Tibial artery (tissue), 4 donors: Measurements from ENCODE around the gene PARD3B.
A peak's percentile ranks its signal among the peaks of the same experiment; 100 is the strongest.

ENCODE experiments used
- DNase-seq, 2 donors: peaks; one replicate each; pipeline ENCODE4 v3.0.0-alpha.2; 2019
- H3K27ac ChIP-seq, 2 donors: fragments of 200-600 bp; sonication (generic) in 1 of 2; 1 replicate in 1 of 2; 2 replicates in 1 of 2; pipeline ENCODE4 v1.5.1; 2018 to 2019; ENCODE audit warnings: mild to moderate bottlenecking in 1 of 2
- H3K27me3 ChIP-seq, 2 donors: fragments of 200-600 bp; sonication (generic) in 1 of 2; one replicate each; pipeline versions ENCODE4 v1.5.1 to v1.6.0; 2016 to 2019
- H3K36me3 ChIP-seq, 3 donors: fragments of 200-600 bp; sonication (generic) in 2 of 3; one replicate each; pipeline ENCODE4 v1.5.1; 2016 to 2019; ENCODE audit warnings: mild to moderate bottlenecking in 2 of 3
- H3K4me1 ChIP-seq, 4 donors: fragments of 200-600 bp; sonication (generic) in 2 of 4; 1 replicate in 3 of 4; 2 replicates in 1 of 4; pipeline ENCODE4 v1.5.1; 2016 to 2019
- H3K4me3 ChIP-seq, 2 donors: fragments of 200-600 bp; sonication (generic) in 1 of 2; 1 replicate in 1 of 2; 2 replicates in 1 of 2; pipeline ENCODE4 v1.5.1; 2018 to 2019; ENCODE audit warnings: mild to moderate bottlenecking in 2 of 2
- H3K9me3 ChIP-seq, 3 donors: fragments of 200-600 bp; sonication (generic) in 1 of 3; one replicate each; pipeline ENCODE4 v1.5.1; 2016 to 2019
- intact Hi-C: fragments of 100-400 bp; cut with DNase I; formaldehyde crosslinking; loops from one replicate; pipeline ENCODE4 v1.15.0; 2023; ENCODE audit warnings: low total_unique reads
- TF ChIP-seq, protein P1 (sequence below), 2 experiments: fragments of 200-600 bp in 1 of 2; fragments of 450-650 bp in 1 of 2; IDR thresholded peaks; one replicate each; pipeline ENCODE4 v1.5.1; 2017 to 2019; ENCODE audit warnings: antibody characterized with exemption in 2 of 2, mild to moderate bottlenecking in 1 of 2, moderate library complexity in 1 of 2

Gene PARD3B

DNA sequence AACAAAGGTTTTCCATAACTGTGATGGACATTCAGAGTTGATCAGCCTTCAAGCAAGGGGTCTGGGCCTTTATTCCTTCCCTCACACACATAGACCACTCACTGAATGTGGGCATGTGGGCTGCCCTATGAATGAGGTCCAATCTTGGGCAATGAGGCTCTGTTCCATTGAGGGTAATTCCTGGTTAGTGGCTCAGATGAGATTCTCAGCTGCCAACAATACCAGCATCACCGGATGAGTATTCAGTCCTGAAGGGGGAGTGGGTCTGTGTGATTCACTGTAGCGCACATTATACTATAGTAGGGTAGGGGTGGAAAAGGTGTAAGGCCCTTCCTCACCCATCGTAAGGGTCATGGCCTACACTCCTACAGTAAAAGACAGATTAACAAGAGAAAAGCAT, 9.9 kb upstream of the PARD3B start:
- Histone ChIP-seq H3K36me3 (no peaks in the 10 kb centered on the region), H3K4me1 (peaks cover 0 to 7% (median 0%) of the 10 kb centered on the region in 4 donors), H3K4me3 (no peak overlapping the region), H3K27me3 (no peaks in the 10 kb centered on the region), H3K27ac (no peak overlapping the region), H3K9me3 (no peaks in the 10 kb centered on the region)
- no peak for DNase-seq
- intact Hi-C loops, result no loop called here
- TF ChIP-seq, protein P1, sequence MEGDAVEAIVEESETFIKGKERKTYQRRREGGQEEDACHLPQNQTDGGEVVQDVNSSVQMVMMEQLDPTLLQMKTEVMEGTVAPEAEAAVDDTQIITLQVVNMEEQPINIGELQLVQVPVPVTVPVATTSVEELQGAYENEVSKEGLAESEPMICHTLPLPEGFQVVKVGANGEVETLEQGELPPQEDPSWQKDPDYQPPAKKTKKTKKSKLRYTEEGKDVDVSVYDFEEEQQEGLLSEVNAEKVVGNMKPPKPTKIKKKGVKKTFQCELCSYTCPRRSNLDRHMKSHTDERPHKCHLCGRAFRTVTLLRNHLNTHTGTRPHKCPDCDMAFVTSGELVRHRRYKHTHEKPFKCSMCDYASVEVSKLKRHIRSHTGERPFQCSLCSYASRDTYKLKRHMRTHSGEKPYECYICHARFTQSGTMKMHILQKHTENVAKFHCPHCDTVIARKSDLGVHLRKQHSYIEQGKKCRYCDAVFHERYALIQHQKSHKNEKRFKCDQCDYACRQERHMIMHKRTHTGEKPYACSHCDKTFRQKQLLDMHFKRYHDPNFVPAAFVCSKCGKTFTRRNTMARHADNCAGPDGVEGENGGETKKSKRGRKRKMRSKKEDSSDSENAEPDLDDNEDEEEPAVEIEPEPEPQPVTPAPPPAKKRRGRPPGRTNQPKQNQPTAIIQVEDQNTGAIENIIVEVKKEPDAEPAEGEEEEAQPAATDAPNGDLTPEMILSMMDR (IDR thresholded peaks at IDR 0.05), result no peak

DNA sequence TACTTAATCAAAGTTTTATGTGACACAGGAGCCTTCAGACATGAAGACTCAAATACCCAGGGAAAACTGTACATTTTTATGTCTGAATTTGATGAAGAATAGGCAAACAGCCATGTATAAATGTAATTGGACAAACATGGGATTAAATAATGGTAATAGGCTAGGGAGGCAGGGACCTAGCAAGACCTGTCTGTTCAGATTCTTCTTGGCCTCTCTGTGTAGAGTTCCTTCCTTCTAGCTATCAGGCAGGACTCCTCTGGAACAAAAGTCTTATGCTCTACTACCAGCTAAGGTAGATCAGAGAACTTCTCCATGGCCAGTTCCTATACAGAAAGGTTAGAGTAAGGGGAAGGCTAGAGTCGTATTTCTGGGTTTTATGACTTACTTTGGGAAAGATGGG, 9.5 kb upstream of the PARD3B start:
- DNase-seq, result no peak
- H3K27me3 ChIP-seq, result no peaks in the 10 kb centered on the region
- no peaks in the 10 kb centered on the region for H3K36me3 ChIP-seq
- intact Hi-C loops, result no loop called here
- TF ChIP-seq, protein P1 (IDR thresholded peaks at IDR 0.05), result no peak
- peaks cover 0 to 7% (median 0%) of the 10 kb centered on the region in 4 donors for H3K4me1 ChIP-seq
- H3K4me3 ChIP-seq, result no peak overlapping the region
- no peak overlapping the region for H3K27ac ChIP-seq
- H3K9me3 ChIP-seq, result no peaks in the 10 kb centered on the region

DNA sequence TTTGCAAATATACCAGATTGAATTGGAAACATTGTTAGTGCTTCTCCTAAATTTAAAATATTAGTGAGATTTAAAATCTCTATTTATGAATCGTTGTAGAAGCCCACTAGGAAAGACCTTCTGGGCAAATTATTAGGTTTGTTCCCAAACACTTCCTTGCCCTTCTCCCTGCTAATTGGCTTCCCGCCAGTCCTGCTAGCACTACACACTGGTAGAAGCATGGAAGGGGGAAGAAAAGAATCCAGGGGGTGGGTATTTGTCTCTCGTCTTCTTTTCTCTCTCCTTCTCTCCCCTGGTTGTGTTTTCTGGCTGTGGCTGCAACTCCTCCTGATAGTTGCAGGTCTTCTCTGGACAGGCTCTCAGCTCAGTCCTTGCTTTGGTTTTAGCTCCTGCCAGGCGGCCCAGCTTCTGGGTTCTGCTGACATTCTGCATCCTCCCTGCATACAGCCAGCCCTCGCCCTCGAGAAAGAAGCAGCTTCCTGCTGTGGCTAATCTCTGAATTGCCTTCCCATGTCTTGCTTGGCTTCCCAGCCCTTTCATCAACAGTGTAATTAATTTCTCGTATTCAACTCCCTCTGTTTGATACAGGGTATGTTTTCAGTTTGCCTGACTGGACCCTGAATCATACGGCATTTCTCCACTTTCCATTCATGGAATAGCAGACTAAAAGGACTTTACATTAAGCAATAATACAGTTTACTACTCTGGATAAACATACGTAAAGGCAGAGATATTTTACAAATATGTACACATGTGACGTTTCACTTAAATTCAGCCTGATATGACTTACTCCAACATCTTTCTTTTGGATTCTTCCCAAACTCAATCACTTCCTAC, 6.9 kb upstream of the PARD3B start:
- no peaks in the 10 kb centered on the region for H3K9me3 ChIP-seq
- H3K36me3 ChIP-seq, result no peaks in the 10 kb centered on the region
- no peak overlapping the region for H3K4me3 ChIP-seq
- TF ChIP-seq, protein P1 (IDR thresholded peaks at IDR 0.05), result no peak
- H3K4me1 ChIP-seq, result peaks cover 0 to 11% (median 0%) of the 10 kb centered on the region in 4 donors
- H3K27me3 ChIP-seq, result no peaks in the 10 kb centered on the region
- DNase-seq, result peak in 1 of 2 donors; percentile 25
- intact Hi-C loops, result no loop called here
- no peak overlapping the region for H3K27ac ChIP-seq

DNA sequence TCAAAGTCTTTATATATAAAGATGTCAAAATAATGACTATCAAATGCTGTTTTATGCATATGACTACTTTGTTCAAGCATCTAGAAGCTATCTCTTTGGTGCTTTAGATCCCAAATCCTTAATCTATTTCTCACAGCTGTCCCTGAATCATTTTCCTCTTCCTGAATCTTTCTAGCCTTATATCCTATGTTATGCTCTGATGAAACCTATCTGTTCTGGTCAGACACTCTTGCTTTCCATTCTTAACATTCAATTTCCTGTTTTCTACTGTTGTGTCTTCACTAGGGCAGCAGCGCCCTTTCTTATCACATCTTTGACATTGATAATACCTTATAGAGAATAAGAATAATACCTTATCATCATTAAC, 6.3 kb upstream of the PARD3B start:
- TF ChIP-seq, protein P1 (IDR thresholded peaks at IDR 0.05), result no peak
- Histone ChIP-seq H3K4me1 (peaks cover 0 to 7% (median 0%) of the 10 kb centered on the region in 4 donors), H3K36me3 (no peaks in the 10 kb centered on the region), H3K27me3 (no peaks in the 10 kb centered on the region), H3K9me3 (no peaks in the 10 kb centered on the region), H3K27ac (no peak overlapping the region), H3K4me3 (no peak overlapping the region)
- no peak for DNase-seq
- intact Hi-C loops, result no loop called here

DNA sequence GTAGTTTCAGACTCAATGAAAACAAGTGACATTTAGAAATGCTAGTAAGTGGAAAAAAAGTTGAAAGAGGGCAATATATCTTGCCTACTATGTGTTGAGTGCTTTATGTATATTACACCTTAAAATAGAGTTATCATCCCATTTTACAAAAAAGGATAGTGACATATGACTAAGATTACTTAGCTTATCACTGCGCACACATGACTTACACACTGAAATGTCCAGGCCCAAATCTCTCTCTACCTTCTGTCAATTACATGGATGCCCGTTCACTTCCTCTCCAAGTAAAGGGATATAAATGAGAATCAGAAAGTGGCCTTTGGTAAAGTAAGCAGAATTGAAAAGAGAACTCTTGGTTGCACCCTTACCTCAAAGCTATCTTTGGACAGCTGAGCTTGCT, 3.6 kb upstream of the PARD3B start:
- intact Hi-C loops, result no loop called here
- H3K27ac ChIP-seq, result no peak overlapping the region

More for the DNA sequence above, 3.6 kb upstream of the PARD3B start:
- no peak for DNase-seq
- Histone ChIP-seq H3K4me3 (no peak overlapping the region), H3K4me1 (peaks cover 0 to 14% (median 2%) of the 10 kb centered on the region in 4 donors), H3K36me3 (no peaks in the 10 kb centered on the region), H3K27me3 (no peaks in the 10 kb centered on the region), H3K9me3 (no peaks in the 10 kb centered on the region)
- TF ChIP-seq, protein P1 (IDR thresholded peaks at IDR 0.05), result no peak
